Bronchial smooth muscle cell (primary cell): ENCODE measurements around the gene SLC6A7. TPM values are rescaled to one million over a fixed set of nuclear protein-coding genes. Genes with fewer than 3 reads are reported as not detected.

Experiments
- total RNA-seq: library from RNA; depleted of rRNA; stranded (reverse); fragments of >200 nt; gene quantifications from 2 replicates; pipeline ENCODE4 v1.2.1, GENCODE V29; 2014

SLC6A7 gene
- not detected in 2 replicates for total RNA-seq

DNA sequence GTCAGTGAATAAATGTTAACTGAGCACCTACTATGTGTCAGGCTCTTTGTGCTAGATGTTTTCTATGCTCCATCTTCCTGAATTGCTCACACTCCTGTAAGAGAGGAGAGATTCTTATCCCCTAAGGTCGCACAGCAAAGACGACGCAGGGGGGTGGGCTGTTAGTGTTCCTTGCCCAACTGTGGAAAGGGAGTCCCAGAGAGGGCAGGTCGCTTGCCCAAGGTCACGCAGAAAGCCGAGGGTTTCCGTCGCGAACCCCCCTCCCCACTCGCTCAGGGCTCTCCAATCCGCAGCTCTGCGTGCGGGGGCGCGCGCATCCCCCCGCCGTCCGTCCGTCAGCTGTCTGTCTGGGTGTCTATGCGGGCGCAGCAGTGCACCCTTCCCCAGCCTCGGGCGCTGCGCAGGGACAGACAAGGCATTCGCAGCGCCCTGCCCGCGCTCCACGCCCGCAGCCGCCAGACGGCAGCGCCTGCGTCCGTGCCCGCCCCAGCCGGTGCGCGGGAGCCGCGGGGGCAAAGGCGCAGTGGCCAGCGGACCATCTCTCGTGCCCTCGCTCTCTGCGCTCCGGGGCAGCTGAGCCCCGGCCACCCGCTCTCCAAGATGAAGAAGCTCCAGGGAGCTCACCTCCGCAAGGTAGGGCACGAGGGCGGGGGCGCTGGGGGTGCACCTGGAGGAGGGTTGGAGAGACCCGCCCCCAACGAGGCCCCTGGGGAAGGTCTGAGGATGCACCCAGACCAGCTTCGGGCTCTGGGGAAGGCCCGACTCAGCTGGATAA, at the start of gene SLC6A7:
TSS of gene SLC6A7 (plus strand) at position 335 of the 775 bp plus-strand sequence. CDS start at position 601, 266 bp downstream.

DNA sequence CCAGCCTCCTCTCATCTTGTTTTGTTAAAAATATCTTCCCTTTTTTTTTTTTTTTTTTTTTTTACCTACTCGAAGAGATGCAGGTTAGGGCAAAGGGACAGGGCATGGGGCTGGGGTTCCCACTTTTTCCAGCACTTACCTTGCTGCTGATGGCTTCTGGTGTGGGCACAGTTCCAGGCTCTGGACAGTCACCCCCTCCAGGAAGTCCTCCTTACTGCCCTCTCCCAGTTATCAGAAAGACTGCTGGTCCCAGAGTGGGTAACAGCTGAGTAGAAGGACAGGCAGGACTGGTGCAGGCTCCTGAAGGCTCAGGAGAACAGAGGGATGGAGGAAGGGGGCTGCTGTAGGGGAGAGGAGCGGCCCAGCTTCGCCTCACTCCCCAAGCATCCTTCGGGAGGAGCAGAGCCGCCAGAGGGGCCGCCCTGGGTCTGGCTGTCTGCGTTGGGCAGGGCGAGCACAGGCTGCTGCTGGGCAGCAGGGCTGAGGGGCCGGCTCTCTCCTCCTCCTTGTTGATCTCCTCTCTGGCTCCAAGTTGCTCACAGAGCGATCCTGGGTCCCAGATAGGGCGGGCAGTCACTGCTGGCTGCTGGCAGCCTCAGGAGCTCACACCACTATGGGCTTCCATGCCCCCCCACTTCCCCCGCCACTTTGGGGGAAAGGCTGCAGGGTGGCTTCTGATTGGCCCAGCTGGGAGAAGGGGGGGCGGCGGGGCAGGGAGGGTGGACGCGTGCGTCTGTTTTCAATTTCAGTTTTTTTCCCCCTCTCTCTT, 34.4 kb upstream of the SLC6A7 start, which contains the start of gene PDGFRB:
TSS of gene PDGFRB (minus strand) at position 588 of the 769 bp plus-strand sequence. CDS start 18,798 bp downstream, outside the sequence.

DNA sequence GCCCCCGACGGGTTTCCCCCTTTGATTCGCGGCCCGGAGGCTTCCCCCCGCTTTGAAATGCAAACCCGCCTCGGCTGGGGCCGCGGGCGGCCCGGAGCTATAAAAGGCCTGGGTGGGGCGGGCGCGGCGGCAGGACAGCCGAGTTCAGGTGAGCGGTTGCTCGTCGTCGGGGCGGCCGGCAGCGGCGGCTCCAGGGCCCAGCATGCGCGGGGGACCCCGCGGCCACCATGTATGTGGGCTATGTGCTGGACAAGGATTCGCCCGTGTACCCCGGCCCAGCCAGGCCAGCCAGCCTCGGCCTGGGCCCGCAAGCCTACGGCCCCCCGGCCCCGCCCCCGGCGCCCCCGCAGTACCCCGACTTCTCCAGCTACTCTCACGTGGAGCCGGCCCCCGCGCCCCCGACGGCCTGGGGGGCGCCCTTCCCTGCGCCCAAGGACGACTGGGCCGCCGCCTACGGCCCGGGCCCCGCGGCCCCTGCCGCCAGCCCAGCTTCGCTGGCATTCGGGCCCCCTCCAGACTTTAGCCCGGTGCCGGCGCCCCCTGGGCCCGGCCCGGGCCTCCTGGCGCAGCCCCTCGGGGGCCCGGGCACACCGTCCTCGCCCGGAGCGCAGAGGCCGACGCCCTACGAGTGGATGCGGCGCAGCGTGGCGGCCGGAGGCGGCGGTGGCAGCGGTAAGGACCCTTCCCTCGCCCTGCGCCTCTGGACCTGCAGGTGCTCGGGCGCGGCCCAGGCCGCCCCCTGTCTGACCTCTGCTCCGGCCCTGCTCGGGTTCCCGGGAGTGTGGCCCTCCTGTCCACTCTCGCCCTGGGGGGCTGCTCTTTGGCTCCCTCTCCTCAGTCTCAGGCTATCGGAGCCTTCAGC, 23.0 kb upstream of the SLC6A7 start, which contains the start of gene CDX1:
TSS of gene CDX1 (plus strand) at position 129 of the 862 bp plus-strand sequence. CDS start at position 228, 99 bp downstream.

Other genes starting within 250 kb of the SLC6A7 start
- gene PDE6A, start 245.3 kb upstream of the SLC6A7 start, total RNA-seq: not detected in 2 replicates
- 6.9 and 8.4 TPM in 2 replicates for gene SLC26A2, start 229.3 kb upstream of the SLC6A7 start, total RNA-seq
- gene TIGD6, start 189.4 kb upstream of the SLC6A7 start, total RNA-seq: 7.4 and 9.1 TPM in 2 replicates
- 22.1 and 25.4 TPM in 2 replicates for gene HMGXB3, start 189.3 kb upstream of the SLC6A7 start, total RNA-seq
- gene CSF1R, start 103.5 kb upstream of the SLC6A7 start, total RNA-seq: under 0.01 TPM in 1 of 2 replicates, not detected in the other
- gene PDGFRB, start 34.2 kb upstream of the SLC6A7 start, total RNA-seq: 71.1 and 110 TPM in 2 replicates
- not detected in 2 replicates for gene CDX1, start 23.3 kb upstream of the SLC6A7 start, total RNA-seq
- gene CAMK2A, start 99.7 kb downstream of the SLC6A7 start, total RNA-seq: 0.47 and 0.69 TPM in 2 replicates
- gene ARSI, start 112.8 kb downstream of the SLC6A7 start, total RNA-seq: 9.9 and 16.3 TPM in 2 replicates
- 5.7 and 6.1 TPM in 2 replicates for gene TCOF1, start 167.6 kb downstream of the SLC6A7 start, total RNA-seq
- 0.94 and 2.2 TPM in 2 replicates for gene CD74, start 222.8 kb downstream of the SLC6A7 start, total RNA-seq